Measurements from ENCODE around the gene ACTN4. TPM values are rescaled to one million over a fixed set of nuclear protein-coding genes. Genes with fewer than 3 reads are reported as not detected.

ACTN4 gene
- total RNA-seq, 4 donors from 2014 or later = 259 to 844 (median 429) TPM

DNA sequence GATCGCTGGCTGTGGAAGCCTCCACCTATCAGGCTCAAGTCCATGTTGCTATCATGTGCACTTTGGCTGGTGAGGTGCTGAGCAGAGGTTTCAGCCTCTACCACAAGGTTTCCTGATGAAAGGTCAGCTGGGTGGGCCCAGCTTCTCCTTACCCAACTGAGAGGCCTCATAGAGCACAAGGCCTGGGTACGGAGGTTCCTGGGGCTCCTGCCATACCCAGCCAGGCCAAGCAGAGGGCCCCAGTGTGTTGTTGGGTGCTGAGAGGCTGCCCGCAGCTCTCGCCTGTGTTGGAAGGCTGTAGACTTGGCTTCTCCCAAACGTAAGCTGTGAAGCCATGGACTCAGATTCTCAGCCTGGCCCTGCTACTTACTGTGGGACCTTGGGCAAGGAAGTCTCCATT lies 28.2 kb downstream of the ACTN4 start:
- no peak for DNase-seq
- Histone ChIP-seq H3K9me3 (no peaks in the 10 kb centered on the region), H3K27ac (peak overlapping the region; percentile 95 to 100)

DNA sequence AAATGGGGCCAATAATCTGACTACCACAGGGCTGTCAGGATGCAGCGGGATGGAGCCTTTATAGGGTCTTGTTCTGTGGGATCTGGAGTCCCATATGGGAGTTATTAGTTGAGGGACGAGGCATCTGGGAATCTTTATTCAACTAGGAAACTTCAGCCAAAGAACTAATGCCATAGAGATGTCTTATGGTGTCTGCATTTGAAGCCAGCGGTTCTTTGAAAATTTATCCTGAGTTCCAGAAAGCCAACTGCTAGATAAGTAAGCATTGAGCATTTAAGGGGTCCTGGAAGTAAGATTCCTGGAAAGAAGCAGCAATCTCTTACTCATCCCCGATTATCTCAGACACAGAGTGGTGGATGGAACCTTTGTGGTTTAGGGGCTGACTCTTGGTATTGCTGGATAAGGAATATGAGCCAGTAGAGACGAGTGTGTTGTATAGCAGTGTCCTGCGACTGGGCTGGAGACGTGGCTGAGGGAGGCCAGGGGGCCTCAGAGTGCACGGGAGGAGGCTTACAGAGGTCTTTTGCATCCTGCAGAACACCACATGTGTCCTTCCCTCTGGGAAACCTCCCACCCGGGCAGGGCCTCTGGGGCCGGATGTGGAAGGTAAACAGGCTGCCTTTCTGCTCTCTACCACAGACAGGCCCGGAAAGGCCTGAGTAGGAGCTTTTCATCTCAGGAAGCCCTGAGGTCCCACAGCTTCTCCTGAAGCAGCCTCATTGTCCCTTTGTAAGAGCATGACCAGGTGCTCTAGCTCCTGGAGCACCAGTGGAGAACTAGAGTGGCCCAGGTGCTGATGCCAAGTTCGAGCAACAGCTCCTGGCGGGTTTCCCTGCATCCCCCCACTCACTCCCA lies 28.8 kb downstream of the ACTN4 start:
- no peaks in the 10 kb centered on the region for H3K27me3 ChIP-seq
- H3K9me3 ChIP-seq = no peaks in the 10 kb centered on the region
- no peak overlapping the region for H3K4me3 ChIP-seq
- no peak for TF ChIP-seq POLR2A (IDR thresholded peaks at IDR 0.05)
- TF ChIP-seq, protein P1, sequence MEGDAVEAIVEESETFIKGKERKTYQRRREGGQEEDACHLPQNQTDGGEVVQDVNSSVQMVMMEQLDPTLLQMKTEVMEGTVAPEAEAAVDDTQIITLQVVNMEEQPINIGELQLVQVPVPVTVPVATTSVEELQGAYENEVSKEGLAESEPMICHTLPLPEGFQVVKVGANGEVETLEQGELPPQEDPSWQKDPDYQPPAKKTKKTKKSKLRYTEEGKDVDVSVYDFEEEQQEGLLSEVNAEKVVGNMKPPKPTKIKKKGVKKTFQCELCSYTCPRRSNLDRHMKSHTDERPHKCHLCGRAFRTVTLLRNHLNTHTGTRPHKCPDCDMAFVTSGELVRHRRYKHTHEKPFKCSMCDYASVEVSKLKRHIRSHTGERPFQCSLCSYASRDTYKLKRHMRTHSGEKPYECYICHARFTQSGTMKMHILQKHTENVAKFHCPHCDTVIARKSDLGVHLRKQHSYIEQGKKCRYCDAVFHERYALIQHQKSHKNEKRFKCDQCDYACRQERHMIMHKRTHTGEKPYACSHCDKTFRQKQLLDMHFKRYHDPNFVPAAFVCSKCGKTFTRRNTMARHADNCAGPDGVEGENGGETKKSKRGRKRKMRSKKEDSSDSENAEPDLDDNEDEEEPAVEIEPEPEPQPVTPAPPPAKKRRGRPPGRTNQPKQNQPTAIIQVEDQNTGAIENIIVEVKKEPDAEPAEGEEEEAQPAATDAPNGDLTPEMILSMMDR (IDR thresholded peaks at IDR 0.05) = no peak
- H3K27ac ChIP-seq = peak overlapping the region; percentile 95 to 100
- peaks cover 0 to 40% of the 10 kb centered on the region in 2 donors for H3K4me1 ChIP-seq
- no peak for DNase-seq
- H3K36me3 ChIP-seq = no peaks in the 10 kb centered on the region
- intact Hi-C loops (cut with DNase I; ENCODE audit: low total_unique reads) = no loop called here

More for the DNA sequence above, 28.2 kb downstream of the ACTN4 start:
- intact Hi-C loops (cut with DNase I; ENCODE audit: low total_unique reads) = no loop called here
- Histone ChIP-seq H3K4me1 (peaks cover 0 to 43% of the 10 kb centered on the region in 2 donors), H3K36me3 (no peaks in the 10 kb centered on the region), H3K4me3 (no peak overlapping the region), H3K27me3 (no peaks in the 10 kb centered on the region)
- no peak for TF ChIP-seq POLR2A (IDR thresholded peaks at IDR 0.05)
- TF ChIP-seq, protein P1 (IDR thresholded peaks at IDR 0.05) = no peak

DNA sequence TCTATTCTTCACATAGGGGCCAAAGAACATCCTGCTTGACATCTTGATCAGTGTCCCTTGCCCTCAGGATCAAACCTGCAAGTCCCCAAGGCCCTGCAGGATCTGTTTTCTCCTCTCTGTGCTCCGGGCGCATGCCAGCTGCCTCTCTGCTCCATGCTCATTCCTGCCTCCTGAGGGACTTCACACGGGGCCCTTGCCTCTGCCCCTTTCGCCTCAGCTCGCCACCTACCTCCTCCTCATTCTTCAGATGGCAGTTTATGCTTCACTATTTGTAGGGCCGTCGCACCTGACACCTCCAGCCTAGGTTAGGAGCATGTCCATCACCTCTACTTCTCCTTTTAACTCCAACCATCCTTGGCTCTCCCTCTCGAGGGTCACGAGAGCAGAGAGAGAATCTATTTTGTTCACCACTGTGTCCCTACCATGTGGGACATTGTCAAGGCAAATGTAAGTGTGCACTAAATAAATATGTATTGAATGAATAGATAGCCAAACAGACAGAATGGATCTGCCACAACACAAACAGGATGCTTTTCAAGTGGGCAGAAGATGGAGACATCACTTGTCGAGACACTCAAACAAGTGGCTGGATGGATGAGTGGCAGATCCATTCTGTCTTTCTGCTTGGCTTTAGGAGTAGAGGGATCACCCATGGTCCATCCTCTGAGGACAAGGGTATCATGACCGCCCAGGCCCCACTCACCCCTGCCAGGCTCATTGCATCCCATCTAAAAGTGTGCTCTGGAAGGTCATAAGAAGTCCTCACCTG lies 29.6 kb downstream of the ACTN4 start:
- Histone ChIP-seq H3K4me1 (peaks cover 0 to 40% of the 10 kb centered on the region in 2 donors), H3K9me3 (no peaks in the 10 kb centered on the region), H3K36me3 (no peaks in the 10 kb centered on the region), H3K27me3 (no peaks in the 10 kb centered on the region), H3K4me3 (no peak overlapping the region), H3K27ac (peak overlapping the region; percentile 95 to 100)
- no peak for DNase-seq
- intact Hi-C loops (cut with DNase I; ENCODE audit: low total_unique reads) = no loop called here
- TF ChIP-seq POLR2A (IDR thresholded peaks at IDR 0.05) = no peak
- TF ChIP-seq, protein P1 (IDR thresholded peaks at IDR 0.05) = no peak

DNA sequence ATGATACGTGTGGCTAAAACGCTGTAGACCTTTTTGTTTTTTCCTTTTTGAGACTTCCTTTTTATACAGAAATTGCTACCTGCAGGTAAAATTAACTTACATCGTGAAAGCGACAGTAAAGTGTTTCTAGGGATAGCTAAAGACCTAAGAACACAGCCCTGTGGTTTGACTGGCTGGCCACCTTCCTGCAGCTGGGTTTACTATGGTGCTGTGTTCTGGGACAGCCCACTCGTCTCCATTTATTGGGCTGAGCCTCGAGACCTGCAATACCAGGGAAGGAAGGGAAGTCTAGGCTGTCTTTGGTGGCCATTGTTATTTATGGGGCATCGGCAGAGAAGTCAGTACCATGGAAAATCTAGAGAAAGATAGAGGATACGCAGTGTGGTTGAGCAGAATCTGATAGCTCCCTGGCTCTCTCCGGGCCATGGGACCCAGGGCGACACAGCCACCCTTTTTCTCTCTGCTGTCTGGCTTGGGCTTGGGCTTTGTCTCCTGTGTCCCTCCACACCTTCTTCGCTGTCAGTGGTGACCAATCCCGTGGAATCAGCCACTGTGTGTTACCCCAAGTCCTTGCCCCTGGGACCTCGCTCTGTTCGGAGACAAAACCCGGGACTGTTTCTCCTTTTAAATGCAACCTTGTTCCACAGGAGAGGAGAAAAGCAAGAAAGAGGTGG lies 30.9 kb downstream of the ACTN4 start:
- Histone ChIP-seq H3K27ac (peak overlapping the region; percentile 95 to 100), H3K4me1 (peaks cover 0 to 45% of the 10 kb centered on the region in 2 donors), H3K36me3 (no peaks in the 10 kb centered on the region), H3K9me3 (no peaks in the 10 kb centered on the region), H3K4me3 (no peak overlapping the region), H3K27me3 (no peaks in the 10 kb centered on the region)
- no peak for DNase-seq
- intact Hi-C loops (cut with DNase I; ENCODE audit: low total_unique reads) = no loop called here
- TF ChIP-seq, protein P1 (IDR thresholded peaks at IDR 0.05) = no peak
- TF ChIP-seq POLR2A (IDR thresholded peaks at IDR 0.05) = no peak
